Activated B cell treated with CpG ODN at 0.5 μM for 24 hours (primary cell): ENCODE results near the gene P4HA3. TPM values are rescaled to one million over a fixed set of nuclear protein-coding genes. Genes with fewer than 3 reads are reported as not detected.

ENCODE experiments used
- ATAC-seq: fragments of 200-7000 bp; cut with Tn5 transposase; one replicate; pipeline ENCODE4 v1.10.0; 2021; ENCODE audit warnings: low read depth, mild to moderate bottlenecking, moderate library complexity
- CTCF ChIA-PET: fragments of 350-600 bp; sonication (Branson Sonifier 250); formaldehyde crosslinking; loops from one replicate; lab custom pipeline; 2021; ENCODE audit warnings: antibody characterized with exemption; lab: Charles Lee
- POLR2A ChIA-PET: fragments of 350-600 bp; sonication (Branson Sonifier 250); formaldehyde crosslinking; loops from one replicate; lab custom pipeline; 2021; ENCODE audit warnings: antibody characterized with exemption; lab: Charles Lee
- DNase-seq: peaks from one replicate; pipeline ENCODE4 v3.0.0; 2022
- H3K27ac Mint-ChIP-seq: one replicate; pipeline ENCODE4 v1.8.0; 2020; ENCODE audit warnings: mixed read lengths
- H3K27me3 Mint-ChIP-seq: one replicate; pipeline ENCODE4 v1.8.0; 2021; ENCODE audit warnings: mixed read lengths
- H3K36me3 Mint-ChIP-seq: one replicate; pipeline ENCODE4 v1.8.0; 2021; ENCODE audit warnings: low read depth, mixed read lengths
- H3K4me1 Mint-ChIP-seq: one replicate; pipeline ENCODE4 v1.8.0; 2021; ENCODE audit warnings: mixed read lengths
- H3K4me3 Mint-ChIP-seq: one replicate; pipeline ENCODE4 v1.8.0; 2020; ENCODE audit warnings: mild to moderate bottlenecking, mixed read lengths
- H3K9me3 Mint-ChIP-seq: one replicate; pipeline ENCODE4 v1.8.0; 2020; ENCODE audit warnings: mixed read lengths
- CTCF ChIP-seq: fragments of 200-600 bp; IDR thresholded peaks from one replicate; pipeline ENCODE4 v1.8.0; 2022; ENCODE audit warnings: antibody characterized with exemption, mild to moderate bottlenecking
- intact Hi-C: fragments of 100-400 bp; cut with micrococcal nuclease; formaldehyde crosslinking; loops from one replicate; pipeline ENCODE4 v1.15.1; 2024
- total RNA-seq: library from RNA; stranded (reverse); gene quantifications from 2 replicates; pipeline ENCODE4 v1.2.3, GENCODE V29; 2022

P4HA3 gene
- total RNA-seq, 1 donor from 2014 or later = not detected

- ChIA-PET POLR2A (no interaction called here), CTCF (no interaction called here)
- H3K9me3 Mint-ChIP-seq = no peaks in the 10 kb centered on the region
- no peak for TF ChIP-seq CTCF
- H3K27ac Mint-ChIP-seq = no peak overlapping the region
- H3K27me3 Mint-ChIP-seq = peaks cover 8% of the 10 kb centered on the region
- intact Hi-C loops = no loop called here
- DNase-seq = no peak
- peaks cover 6% of the 10 kb centered on the region for H3K4me1 Mint-ChIP-seq
- ATAC-seq = no peak
- H3K36me3 Mint-ChIP-seq = no peaks in the 10 kb centered on the region
- H3K4me3 Mint-ChIP-seq = no peak overlapping the region
Observed at GRCh38 chr11:74325649-74326645, 14.5 kb upstream of the P4HA3 start.

GRCh38 chr11:74322667-74323066, 11.2 kb upstream of the P4HA3 start:
- Mint-ChIP-seq H3K36me3 (peaks cover 3% of the 10 kb centered on the region), H3K4me3 (no peak overlapping the region), H3K27me3 (peaks cover 21% of the 10 kb centered on the region), H3K27ac (no peak overlapping the region), H3K9me3 (peaks cover 8% of the 10 kb centered on the region), H3K4me1 (peaks cover 6% of the 10 kb centered on the region)
- TF ChIP-seq CTCF = no peak
- POLR2A ChIA-PET = no interaction called here
- no peak for DNase-seq
- CTCF ChIA-PET = interaction anchor here (1.3 kb wide), 1 partner anchor 16 kb away, joined by 3 read pairs; no protein-coding TSS in a partner anchor
- ATAC-seq = no peak
- intact Hi-C loops = no loop called here

GRCh38 chr11:74321487-74322188, 10.2 kb upstream of the P4HA3 start:
- H3K36me3 Mint-ChIP-seq = peaks cover 3% of the 10 kb centered on the region

GRCh38 chr11:74320538-74320937, 9.1 kb upstream of the P4HA3 start:
- CTCF ChIA-PET = interaction anchor here (1.4 kb wide), 1 partner anchor 65 kb away, joined by 4 read pairs; no protein-coding TSS in a partner anchor
- H3K27me3 Mint-ChIP-seq = peaks cover 20% of the 10 kb centered on the region
- intact Hi-C loops = no loop called here
- no peak for DNase-seq
- peaks cover 6% of the 10 kb centered on the region for H3K4me1 Mint-ChIP-seq
- H3K36me3 Mint-ChIP-seq = peaks cover 3% of the 10 kb centered on the region
- H3K4me3 Mint-ChIP-seq = no peak overlapping the region
- no peak overlapping the region for H3K27ac Mint-ChIP-seq
- peaks cover 17% of the 10 kb centered on the region for H3K9me3 Mint-ChIP-seq
- POLR2A ChIA-PET = interaction anchor here (0.5 kb wide), 1 partner anchor 88 kb away, joined by 3 read pairs; no protein-coding TSS in a partner anchor
- no peak for TF ChIP-seq CTCF
- ATAC-seq = no peak

More at GRCh38 chr11:74321487-74322188, 10.2 kb upstream of the P4HA3 start:
- DNase-seq (no peak), ATAC-seq (no peak)
- no peak for TF ChIP-seq CTCF
- intact Hi-C loops = no loop called here
- Mint-ChIP-seq H3K27ac (no peak overlapping the region), H3K4me3 (no peak overlapping the region), H3K9me3 (peaks cover 15% of the 10 kb centered on the region), H3K27me3 (peaks cover 21% of the 10 kb centered on the region), H3K4me1 (peaks cover 6% of the 10 kb centered on the region)
- POLR2A ChIA-PET = no interaction called here
- CTCF ChIA-PET = interaction anchor here (0.9 to 1.4 kb wide), 4 partner anchors 17 to 128 kb away, joined by 3 to 4 read pairs (median 3); no protein-coding TSS in a partner anchor
